ENCODE measurements around the gene ELMO1.
A peak's percentile ranks its signal among the peaks of the same experiment; 100 is the strongest.
"Not testable (repeated sequence)": the region's sequence is repeated elsewhere in the genome, so short reads cannot be mapped to it uniquely, and the experiment has no call there.

ELMO1 gene

DNA sequence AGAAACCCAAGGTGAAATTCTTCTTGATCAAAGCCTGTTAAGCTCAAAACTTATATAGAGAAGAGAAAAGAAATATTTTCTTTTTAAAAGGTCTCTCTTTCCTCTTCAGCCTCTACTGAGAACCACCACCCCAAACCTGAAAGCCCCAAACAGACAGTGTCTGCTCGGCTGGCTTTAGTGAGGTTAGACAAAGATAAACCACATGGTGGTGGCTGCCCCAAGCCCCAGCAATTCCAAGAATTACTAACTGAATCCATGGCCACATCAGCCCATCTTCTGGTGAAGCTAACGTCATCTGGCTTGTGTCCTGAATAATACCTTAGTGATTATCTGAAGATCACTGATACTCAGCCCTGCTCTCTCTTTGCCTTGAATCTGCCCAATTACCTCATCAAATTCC lies 275.0 kb downstream of the ELMO1 start:
- FAIRE-seq = no peak

GRCh38 chr7:37162106-37162505 lies 286.6 kb downstream of the ELMO1 start:
- no peak for FAIRE-seq

DNA sequence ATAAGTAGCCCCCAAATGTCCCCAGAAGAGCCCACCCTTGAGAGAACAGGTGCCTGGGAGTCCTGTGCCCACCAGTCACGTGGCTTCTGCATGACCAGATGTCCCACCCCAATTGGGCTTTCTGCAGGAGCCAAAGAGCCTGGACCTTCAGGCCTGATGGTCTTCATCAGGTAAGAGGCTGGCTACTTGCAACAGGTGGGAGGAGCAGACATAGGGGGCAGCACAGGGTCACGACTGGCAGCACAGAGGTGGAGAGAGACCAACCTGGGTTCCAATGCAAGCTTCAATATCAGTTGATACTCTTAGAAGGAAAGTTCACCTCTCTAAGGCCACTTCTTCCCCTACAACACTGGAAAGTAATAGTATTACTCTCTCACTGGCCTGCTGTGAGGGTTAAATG lies 288.0 kb downstream of the ELMO1 start:
- FAIRE-seq = no peak

DNA sequence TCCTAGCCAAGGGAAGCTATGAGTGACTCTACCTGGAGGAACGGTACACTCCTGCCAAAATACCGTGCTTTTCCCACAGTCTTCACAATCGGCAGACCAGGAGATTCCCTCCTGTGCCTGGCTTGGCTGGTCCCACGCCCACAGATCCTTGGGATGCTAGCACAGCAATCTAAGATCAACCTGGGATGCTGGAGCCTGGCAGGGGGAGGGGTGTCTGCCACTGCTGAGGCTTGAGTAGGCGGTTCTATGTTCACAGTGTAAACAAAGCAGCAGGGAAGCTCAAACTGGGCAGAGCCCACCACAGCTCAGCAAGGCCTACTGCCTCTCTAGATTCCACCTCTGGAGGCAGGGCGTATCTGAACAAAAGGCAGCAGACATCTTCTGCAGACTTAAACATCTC lies 295.3 kb downstream of the ELMO1 start:
- FAIRE-seq = no peak

DNA sequence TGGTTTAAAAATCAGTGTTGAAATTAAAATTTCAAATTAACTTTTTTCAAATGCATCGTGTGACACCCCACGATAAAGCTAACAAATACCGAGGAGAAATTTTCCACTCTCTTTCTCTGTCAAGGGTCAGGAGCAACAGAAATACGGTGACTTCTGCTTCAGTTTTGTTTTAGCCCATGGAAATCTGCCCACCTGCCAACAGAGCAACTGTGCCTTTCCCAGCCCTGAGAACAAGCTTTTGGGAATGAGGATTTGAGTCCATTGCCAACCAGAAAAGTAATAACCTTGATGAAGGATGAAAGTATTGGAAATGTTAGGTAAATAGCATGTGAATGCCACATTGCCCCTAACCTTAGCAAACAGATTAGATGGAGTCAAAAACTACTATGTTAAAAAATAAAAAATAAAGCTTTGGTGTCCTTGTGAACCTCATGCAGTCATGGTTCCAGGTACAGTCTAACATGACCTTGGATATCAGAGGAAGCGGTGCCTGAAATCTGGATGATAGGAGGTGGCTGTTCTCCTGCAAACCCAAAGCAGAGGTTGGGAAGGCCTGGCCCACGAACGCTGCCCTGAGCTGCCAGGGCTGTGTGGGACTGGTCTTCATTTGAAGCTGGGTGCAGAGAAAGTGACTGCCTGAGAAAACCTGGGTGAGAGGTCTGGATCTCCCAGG lies 296.8 kb downstream of the ELMO1 start:
- FAIRE-seq = no peak

DNA sequence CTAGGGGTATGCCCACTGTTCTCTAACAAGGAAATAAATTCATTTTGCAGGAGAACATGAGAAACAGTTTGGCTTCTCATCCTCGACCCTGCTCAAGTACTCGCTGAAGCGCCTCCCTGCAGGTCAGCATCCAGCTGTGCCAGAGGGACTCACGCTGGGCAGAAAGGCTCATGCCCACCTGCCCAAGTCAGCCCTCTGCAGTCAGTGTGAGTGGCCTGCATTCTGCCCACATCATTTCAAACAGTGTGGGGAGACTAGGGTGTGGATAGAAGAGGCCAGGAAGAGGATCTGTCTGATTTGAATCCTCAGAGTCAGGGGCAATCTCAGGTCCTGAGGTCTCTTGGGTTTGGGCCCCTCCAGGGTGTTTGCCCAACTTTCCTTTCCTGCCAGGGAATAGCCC lies 297.8 kb downstream of the ELMO1 start:
- FAIRE-seq = no peak

DNA sequence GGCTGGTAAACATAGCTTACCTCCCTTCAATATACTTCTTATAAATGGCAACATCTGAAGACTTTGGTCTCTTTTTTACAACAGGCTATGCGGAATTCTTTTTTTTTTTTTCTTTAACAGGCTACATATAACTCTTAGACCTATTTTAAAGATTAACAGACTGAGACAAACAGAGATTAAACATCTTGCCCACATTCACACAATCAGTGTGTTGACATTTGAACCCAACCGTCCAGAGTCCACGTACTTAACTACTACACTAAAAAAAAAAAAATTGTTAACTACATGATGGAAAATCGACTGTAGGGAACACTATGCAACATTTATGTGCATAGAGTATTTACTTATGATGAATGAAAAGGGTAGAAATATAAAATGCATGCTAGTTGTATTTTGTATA lies 298.5 kb downstream of the ELMO1 start:
- FAIRE-seq = no peak

GRCh38 chr7:37149773-37150124 lies 298.9 kb downstream of the ELMO1 start:
- FAIRE-seq = no peak

DNA sequence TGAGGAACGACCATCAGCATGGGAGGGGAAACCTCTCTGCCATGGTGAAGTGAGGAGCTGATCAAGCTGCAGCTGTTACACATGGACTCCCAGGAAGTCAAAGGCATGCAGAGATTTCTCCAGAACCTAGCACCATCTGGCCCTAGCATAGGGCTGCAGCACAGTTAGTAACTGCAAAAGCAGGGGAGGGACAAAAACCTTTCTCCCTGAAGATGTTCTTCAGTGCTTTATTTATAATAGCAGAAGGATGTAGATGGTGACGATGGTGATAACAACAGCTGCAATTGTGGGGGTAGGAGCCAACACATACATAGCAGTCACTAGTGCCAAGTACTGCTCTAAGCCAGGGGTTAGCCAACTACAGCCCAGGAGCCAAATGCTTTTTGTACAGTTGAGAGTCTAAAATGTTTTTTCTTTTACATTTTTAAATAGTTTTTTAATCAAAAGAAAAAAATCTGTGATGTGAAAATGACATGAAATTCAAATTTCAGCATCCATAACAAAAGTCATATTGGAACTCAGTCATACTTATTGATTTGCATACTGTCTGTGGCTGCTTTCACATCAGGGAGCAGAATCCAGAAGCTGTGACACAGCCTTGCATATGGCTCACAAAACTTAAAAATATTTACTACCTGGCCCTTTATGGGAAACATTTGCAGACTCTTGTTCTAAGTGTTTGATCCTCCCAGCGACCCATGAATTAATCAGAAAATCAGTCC lies 299.5 kb downstream of the ELMO1 start:
- no peak for FAIRE-seq

GRCh38 chr7:37145682-37146081 lies 303.0 kb downstream of the ELMO1 start:
- peak; percentile 74 for FAIRE-seq

DNA sequence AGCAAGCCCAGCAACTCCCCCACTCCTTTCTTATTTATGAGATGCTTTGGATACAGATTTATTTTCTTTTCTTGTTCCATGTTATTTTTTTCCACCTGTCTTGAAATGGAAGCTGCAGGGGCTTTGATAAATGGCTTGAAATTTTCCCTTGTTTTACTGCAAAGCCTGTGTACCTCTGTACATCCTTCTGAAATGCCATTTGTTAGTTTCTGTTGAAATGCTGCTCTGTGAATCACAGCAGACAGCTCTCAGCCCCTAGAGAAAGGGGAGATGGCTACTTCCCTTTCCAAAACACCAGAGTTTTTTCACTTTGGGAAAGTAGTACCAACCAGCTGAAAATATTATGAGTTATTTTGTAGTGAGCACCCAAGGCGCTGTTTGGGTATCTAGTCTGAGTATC lies 304.2 kb downstream of the ELMO1 start:
- no peak for FAIRE-seq

DNA sequence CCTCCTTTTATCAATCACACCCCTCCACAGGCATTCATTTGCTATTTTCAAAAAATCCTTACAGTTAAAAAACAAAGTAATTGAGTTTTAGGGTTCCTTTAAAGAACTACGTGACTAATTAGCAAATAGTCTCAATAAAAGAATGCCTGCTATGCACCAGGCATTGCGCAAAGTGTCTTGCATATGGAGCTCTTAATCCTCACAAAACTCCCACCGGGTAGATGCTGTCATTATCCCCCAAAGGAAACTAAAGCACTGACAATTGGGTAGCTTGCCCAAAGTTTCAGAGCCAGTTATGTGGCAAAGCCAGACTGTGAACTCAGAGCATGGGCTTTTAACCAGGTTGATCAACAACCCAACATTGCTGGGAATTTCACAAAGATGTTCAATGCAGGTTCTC lies 305.7 kb downstream of the ELMO1 start:
- FAIRE-seq = no peak

DNA sequence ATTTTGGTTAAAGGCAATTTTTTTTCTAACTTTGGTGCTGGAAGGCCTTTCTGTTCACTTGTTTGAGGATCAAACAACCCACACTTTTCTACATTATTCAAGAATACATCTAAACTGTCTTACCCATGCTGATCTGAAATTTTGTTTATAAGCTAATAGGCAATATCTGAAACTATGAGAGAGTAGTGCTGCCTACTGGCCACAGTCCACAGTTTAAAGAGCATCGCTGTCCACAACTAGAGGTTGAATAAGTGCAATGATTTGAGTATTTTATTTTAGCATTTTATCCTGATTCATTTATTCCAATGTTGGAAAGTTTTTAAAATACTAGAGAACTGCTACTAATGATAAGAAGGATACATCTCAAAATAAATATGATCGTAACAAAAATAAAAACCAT lies 306.9 kb downstream of the ELMO1 start:
- FAIRE-seq = no peak

- not testable (repeated sequence) for FAIRE-seq
Measured at GRCh38 chr7:37133902-37134301, 314.8 kb downstream of the ELMO1 start.

DNA sequence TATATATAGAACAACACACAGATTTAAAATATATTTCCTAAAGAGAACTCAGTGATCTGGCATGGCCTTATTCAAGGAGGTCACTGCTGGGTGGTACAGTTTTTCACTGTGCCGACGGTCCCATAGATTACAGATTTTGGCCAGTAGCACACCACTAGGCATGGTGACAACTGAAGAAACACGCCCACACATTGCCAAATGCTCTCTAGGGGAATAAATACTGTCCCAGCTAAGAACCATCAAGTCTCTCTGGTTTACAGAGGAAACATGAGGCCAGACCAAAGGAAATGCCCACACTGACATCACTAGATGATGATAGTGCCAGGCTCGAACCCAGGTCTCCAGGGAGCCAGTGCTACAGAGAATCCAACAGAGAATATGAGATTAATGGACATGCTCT lies 316.8 kb downstream of the ELMO1 start:
- FAIRE-seq = no peak

- no peak for FAIRE-seq
Measured at GRCh38 chr7:37129035-37129425, 319.6 kb downstream of the ELMO1 start.

- peak; percentile 100 for FAIRE-seq
Measured at GRCh38 chr7:37128327-37129034, 320.2 kb downstream of the ELMO1 start.

GRCh38 chr7:37119296-37119860 lies 329.3 kb downstream of the ELMO1 start:
- FAIRE-seq = no peak

DNA sequence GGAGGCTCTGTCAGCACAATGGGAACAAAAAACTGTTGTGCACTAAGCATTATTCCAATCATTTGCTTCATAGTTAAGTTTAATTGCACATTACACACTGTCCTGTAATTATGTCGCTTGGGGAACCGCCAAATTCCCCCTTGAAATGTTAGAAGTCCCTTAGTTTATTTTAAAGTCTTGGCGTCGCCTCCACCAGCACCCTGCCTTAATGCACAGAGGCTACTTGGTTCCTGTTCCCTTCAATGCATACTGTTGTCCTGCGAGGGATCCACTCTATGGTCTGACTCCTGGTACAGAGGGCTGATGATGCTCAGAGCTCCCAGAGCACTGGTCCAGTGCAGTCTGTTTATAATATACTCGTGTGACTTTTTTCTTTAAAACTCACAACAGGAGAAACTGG lies 330.7 kb downstream of the ELMO1 start:
- no peak for FAIRE-seq

DNA sequence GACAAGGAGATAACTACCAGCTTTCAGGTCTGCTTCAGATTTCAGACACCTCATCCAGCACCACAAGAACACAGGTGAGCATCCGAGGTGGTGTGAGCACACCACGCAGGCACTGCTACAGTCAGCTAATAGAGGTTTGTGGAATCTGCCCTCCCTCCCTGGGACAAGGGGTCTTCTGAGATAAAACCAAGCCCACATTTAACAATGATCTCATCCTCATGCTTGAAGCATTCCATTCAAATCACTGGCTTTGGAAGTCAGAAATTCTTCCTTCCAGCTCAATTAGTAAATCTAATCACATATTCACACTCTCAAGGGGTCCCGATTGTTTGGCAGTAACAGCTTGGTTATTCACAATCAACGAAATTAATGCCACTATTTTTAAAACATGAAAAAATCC lies 331.4 kb downstream of the ELMO1 start:
- FAIRE-seq = no peak

DNA sequence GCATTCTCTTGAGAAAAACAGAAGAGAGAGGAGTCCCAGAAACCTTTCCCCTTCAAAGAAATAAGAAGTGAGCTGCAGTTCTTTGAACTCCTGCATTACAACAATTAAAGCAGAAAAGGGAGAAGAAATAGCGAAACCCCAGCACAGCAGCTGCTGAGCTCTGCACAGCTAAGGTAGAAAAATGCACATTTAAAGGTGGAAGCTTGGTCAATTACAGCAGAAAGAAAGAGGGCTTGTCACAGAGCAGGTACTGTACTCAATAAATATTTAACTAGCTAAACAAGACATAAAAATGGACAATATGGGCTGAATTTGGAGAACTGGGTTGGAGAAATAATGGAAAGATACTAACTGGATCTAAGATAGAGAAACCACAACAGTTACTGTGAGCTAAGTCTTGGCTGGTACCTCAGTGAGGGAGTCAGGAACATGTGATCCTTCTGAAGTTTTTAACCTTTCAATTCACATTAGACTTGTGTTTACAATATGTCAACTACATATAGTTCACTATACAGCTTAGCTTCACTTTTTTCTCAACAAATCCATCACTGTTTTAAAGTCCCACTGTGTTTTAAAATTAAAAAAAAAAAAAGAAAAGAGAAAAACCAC lies 332.5 kb downstream of the ELMO1 start:
- no peak for FAIRE-seq

GRCh38 chr7:37113661-37114355 lies 334.9 kb downstream of the ELMO1 start:
- no peak for FAIRE-seq

- FAIRE-seq = no peak
Measured at GRCh38 chr7:37112876-37113275, 335.8 kb downstream of the ELMO1 start.

All from islet of Langerhans (tissue), 1 donor.